GM19238 (cell line): ENCODE results near the gene GABRE.
"Not testable (repeated sequence)": the region's sequence is repeated elsewhere in the genome, so short reads cannot be mapped to it uniquely, and the experiment has no call there.

Experiments
- DNase-seq: peaks from one replicate; pipeline ENCODE4 v3.0.0; 2011; ENCODE audit warnings: low spot score; ENCODE audit not compliant: insufficient read length

GABRE gene

GRCh38 chrX:151970661-151971060, 3.8 kb downstream of the GABRE start:
- DNase-seq, result no peak

DNA sequence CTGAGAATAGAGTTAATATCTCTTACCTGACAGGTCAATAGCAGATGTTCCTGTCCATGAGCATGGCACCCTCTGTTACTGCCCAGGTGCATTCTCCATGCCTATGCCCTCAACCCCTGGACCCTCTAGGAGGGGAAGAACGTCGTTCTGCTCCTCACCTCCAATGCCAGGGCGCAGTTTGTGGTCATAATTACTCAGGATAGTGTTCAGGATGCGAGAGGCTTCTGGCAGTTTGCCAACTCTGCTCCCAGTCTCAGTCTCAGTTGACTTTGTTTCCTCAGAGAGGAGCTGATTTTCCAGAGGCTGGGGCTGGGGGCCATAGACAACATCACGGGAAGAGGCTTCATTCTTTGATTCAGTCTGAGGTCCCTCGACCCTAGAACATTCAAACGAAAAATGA, 4.4 kb downstream of the GABRE start:
- no peak for DNase-seq

GRCh38 chrX:151966236-151966635, 8.2 kb downstream of the GABRE start:
- no peak for DNase-seq

DNA sequence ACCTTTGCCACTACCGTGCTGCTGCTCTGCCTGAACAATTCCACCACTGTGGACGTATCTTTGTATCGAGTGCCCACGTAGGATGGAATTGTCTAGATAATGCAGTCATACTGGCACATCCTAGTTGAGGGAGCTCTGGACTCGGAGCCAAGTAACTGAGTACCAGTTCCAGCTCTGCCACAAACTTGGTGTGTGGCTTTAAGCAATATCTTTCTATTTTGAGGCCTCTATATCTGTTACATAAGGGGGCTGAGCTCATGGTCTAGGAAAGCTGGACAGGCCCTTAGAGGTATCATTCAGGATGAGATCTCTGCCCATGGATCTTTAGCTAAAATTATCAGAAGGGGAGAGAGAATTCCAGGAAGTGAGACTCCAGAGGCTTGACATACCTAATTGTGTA, 12.4 kb downstream of the GABRE start:
- DNase-seq, result no peak

DNA sequence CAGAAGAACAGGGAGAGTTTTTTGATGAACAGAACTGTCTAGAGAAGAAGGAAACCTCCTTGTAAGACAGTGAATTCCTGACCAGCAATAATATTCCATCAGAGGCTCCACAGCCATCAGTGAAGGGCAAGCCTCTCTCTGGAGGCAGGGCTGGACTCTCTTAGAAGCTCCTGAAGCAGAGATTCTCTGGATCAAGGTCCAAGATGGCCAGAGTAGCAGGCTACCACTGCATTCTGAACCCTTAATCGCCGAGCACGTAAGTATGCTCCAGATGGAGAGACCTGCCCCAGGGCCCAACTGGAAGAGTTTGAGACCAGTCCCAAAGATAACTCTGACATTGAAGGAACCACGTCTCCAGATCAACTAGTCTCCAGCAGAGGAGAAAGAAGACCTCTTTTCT, 16.4 kb downstream of the GABRE start:
- no peak for DNase-seq

GRCh38 chrX:151954730-151955129, 19.7 kb downstream of the GABRE start:
- no peak for DNase-seq

DNA sequence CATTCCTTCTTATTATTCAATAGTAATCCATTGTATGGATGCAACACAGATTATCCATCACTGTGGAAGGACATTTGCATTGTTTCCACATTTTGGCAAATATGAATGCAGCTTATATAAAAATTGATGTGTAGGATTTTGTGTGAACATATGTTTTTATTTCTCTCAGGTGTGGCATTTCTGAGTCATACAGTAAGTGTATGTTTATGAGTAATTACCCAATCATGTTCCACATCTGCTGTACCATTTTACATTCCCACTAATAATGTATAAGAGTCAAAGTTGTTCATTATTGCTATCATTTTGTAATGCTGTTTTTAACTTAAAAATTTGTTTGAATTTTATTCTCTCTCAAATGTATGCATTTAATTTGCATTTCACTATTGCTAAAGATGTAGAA, 36.3 kb downstream of the GABRE start:
- DNase-seq, result no peak

GRCh38 chrX:151935358-151935757, 39.1 kb downstream of the GABRE start:
- no peak for DNase-seq

DNA sequence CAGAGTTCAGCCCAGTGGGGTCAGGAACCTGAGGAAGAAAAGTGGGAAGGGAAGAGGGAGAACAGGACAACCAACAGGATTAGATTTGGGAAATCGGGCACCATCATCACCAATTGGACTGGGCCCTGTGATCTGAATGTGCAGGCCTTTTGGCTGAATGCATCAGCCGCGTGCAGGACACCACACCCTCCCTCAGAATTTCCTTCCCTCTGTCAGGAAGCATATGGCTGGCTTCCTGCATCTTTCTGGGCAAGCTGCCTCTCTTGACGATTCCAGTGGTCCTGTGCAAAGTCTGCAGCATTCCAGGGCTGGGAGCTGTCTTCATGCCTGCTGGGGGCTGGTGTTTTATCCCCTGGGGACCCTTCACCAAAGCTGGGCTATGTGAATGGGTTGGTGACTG, 45.4 kb downstream of the GABRE start:
- no peak for DNase-seq

- no peak for DNase-seq
Observed at GRCh38 chrX:151923648-151924047, 50.8 kb downstream of the GABRE start.

- no peak for DNase-seq
Observed at GRCh38 chrX:151922692-151923091, 51.8 kb downstream of the GABRE start.

GRCh38 chrX:151921866-151922265, 52.6 kb downstream of the GABRE start:
- DNase-seq, result no peak

DNA sequence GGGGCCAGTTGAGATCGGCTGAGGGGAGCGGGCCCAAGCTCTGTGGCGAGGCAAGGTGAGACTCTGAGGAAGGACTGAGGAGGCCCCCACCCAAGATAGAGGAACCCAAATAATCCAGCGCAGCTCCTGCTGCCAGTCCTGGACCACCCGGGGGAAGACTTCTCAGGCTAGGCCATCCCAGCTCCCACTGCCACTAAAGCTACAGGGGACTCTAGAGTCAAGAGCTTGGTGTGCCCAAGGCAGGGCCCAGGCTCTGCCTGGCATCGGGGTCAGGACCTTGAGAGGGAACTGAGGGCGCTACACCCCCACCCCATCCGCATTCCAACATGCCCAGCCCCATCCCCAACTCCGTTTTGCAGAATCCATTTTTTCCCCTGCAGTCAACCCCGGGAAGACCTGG, 53.2 kb downstream of the GABRE start:
- no peak for DNase-seq

DNA sequence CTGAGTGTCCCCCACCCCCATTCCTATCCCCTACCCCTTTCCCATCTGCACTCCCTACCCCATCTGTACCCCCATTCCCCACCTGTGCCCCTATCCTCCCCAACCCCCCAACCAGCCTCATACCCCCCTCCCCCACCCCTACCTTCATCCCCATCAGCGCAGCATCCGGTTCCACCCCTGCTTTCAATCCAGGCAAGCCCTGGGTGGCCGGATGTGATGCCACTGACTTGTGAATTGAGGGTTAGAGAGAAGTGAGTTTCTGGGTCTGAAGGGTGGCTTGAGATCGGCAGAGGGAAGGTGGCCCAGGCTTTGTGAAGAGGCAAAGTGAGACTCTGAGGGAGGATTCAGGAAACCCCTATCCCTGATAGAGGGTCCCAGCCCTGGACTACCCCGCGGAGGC, 53.9 kb downstream of the GABRE start:
- DNase-seq, result no peak

- DNase-seq, result no peak
Observed at GRCh38 chrX:151920101-151920500, 54.4 kb downstream of the GABRE start.

DNA sequence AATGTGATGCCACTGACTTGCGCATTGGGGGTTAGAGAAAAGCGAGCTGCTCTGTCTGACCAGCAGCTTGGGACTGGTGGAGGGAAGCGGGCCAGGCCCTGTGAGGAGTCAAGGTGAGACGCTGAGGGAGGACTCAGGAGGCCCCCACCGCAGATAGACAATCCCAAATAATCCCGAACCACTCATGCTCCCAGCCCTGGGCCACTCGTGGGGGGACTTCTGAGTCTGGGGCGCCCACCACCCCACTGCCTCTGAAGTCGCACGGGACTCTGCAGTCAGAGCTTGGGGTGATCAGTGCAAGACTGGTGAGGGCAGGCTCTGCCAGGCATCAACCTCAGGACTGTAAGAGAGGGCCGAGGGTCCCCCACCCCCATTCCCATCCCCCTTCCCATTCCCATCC, 54.9 kb downstream of the GABRE start:
- DNase-seq, result no peak

DNA sequence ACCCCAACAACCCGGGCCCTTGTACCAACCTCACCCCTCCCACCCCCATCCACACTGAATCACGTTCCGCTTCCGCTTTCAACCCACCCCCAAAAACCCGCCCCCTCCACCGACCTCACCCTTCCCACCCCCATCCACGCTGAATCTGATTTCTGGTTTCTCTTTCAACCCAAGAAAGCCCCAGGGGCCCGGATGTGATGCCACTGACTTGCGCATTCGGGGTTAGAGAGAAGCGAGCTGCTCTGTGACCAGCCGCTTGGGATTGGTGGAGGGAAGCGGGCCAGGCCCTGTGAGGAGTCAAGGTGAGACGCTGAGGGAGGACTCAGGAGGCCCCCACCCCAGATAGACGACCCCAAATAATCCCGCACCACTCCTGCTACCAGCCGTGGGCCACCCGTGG, 55.7 kb downstream of the GABRE start:
- DNase-seq, result not testable (repeated sequence)

- DNase-seq, result no peak
Observed at GRCh38 chrX:151912780-151913179, 61.7 kb downstream of the GABRE start, which contains the start of gene MAGEA4. MAGEA4 (plus strand) TSS chrX:151912889; CDS start chrX:151923665, 10,776 bp downstream.

DNA sequence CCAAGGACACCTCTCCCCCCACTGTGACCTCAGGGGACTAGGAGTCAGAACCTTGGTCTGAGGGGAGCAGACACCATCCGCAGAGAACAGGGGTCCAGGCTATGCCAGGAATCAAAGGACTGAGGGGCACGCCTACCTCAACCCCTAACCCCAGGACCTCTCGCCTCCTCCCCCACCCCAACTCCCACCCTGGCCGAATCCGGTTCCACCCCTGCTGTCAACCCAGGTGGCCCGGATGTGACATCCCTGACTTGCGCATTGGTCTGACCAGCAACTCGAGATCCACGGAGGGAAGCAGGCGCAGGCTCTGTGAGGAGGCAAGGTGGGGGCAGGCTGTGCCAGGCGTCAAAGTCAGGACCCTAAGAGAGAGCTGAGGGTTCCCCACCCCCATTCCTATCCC, 62.3 kb downstream of the GABRE start:
- no peak for DNase-seq

- DNase-seq, result no peak
Observed at GRCh38 chrX:151904989-151905388, 69.5 kb downstream of the GABRE start.
